HG02938 (cell line): ENCODE data around the gene MPPE1.
"Not testable (repeated sequence)": the region's sequence is repeated elsewhere in the genome, so short reads cannot be mapped to it uniquely, and the experiment has no call there.

Experiments
- ATAC-seq: cut with Tn5 transposase; IDR thresholded peaks from one replicate; pipeline ENCODE4 v1.9.1; 2021; ENCODE audit warnings: mild to moderate bottlenecking, moderate library complexity; ENCODE audit not compliant: unreplicated experiment

MPPE1 gene

GRCh38 chr18:11908182-11909060 lies at the start of gene MPPE1:
Gene MPPE1, minus strand, starts transcription at chr18:11908317. Its CDS starts 11,053 bp downstream, at chr18:11897264.
- ATAC-seq, result peak; percentile 72

DNA sequence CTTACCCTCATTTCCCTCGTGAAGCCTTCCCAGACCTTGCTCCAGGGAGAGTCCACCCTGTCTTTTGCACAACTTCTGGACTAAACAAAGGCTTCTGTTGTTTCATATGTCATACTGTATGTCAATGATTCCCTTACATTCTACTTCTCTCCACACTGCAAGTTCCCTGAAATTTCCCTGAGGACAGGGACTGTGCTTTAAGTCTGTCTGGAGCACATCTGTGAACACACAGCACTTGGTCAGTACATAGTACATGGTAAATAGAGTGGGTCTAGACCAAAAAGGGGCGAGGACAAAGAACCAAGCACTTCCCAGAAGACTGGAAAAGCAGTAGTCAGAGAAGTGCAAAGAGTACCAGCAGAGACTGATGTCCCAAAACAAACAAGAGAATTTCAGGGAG lies 49.5 kb upstream of the MPPE1 start:
- no peak for ATAC-seq

DNA sequence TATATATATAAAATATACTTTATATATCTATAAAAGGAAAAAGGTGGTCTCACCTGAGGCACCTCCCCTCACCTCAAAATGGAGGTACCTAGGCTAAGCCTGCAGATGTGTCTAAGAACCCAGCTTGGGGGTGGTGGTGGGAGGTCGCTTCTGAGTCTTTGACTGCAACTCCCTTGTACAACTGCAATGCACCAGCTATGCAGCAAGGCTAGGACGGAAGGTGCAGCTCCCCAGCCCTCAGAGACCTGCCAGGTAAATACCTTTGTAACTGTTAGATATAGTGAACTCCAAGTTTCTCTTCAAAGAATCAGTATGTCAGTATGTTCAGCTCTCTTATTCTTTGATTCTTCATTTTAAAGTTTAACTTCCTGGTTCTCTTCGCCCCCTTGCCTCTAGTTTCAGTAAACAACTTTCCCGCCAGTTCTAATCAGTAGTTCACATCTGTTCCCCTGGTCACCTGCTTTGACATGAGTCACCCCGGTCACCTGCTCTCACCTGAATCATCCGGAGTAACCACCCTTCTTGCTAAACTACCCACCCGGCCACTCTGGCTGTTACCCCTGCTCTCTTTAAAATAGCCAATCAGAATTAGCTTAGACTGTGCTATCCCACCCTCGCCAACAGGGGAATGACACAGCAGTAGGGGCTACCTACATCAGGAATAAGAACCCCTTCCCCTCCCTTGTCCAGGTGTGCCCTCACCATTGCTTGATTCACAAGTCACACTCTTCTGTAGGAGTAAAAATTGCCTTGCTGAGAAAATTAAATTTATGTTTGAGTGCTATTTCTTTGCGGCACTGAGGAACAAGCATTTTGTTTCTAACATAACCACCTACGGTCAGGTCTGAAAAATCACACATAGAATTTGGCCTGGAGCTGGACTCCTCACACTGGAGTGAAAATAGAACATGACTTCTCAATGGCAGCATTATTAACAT lies 48.5 kb upstream of the MPPE1 start:
- ATAC-seq, result no peak

GRCh38 chr18:11955239-11956029 lies 47.3 kb upstream of the MPPE1 start:
- no peak for ATAC-seq

DNA sequence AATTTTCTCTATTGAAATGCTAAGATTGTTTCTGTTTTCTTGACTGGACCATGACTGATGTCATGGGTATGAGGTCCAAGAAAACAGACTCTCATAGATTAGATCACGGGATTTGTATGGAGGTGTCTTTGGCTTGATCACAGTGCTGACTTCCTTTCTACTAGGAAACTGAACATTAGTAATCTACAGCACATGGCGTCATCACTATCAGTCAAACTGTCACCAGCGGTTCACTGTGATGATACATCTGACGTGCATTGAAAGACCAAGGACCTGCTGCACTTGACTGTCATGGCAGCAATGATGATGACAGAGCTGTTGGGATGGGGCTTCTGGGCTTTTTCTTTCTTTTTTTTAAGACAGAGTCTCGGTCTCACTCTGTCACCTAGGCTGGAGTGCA lies 45.0 kb upstream of the MPPE1 start:
- ATAC-seq, result no peak

DNA sequence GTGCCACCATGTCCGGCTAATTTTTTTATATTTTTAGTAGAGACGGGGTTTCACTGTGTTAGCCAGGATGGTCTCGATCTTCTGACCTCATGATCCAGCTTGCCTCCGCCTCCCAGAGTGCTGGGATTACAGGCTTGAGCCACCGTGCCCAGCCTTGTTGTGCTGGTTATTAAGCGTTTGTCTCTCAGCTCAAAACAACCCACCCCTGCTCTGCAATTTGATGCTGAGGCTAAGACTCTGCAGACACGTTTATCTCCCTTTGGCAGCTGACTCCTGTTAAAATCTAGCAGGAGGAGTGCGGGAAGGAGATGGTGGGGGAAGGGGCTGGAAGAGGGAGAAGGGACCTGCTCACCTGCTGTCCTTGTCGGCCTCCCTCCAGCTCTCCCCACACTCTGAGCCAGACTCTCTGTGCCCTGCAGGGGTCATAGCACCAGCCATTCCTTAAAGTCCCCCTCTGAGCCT lies 43.3 kb upstream of the MPPE1 start:
- ATAC-seq, result no peak

DNA sequence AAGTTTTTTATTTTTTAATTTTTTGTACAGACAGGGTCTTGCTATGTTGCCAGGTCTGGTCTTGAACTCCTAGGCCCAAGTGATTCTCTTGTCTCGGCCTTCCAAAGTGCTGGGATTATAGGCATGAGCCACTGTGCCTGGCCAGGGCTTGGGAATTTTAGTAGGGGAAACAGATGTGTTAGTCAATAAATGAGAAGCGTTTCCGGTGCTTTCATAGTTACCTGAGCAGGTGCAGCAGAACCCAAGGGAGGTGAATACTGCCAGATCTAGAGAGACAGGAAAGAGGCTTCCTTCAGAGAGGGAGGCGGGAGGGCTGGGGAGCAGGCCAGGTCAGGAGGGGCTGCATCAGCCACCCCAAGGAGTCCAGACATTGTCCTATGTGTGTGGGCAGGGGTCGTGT lies 42.7 kb upstream of the MPPE1 start:
- ATAC-seq, result no peak

GRCh38 chr18:11948852-11949523 lies 40.9 kb upstream of the MPPE1 start:
- ATAC-seq, result no peak

DNA sequence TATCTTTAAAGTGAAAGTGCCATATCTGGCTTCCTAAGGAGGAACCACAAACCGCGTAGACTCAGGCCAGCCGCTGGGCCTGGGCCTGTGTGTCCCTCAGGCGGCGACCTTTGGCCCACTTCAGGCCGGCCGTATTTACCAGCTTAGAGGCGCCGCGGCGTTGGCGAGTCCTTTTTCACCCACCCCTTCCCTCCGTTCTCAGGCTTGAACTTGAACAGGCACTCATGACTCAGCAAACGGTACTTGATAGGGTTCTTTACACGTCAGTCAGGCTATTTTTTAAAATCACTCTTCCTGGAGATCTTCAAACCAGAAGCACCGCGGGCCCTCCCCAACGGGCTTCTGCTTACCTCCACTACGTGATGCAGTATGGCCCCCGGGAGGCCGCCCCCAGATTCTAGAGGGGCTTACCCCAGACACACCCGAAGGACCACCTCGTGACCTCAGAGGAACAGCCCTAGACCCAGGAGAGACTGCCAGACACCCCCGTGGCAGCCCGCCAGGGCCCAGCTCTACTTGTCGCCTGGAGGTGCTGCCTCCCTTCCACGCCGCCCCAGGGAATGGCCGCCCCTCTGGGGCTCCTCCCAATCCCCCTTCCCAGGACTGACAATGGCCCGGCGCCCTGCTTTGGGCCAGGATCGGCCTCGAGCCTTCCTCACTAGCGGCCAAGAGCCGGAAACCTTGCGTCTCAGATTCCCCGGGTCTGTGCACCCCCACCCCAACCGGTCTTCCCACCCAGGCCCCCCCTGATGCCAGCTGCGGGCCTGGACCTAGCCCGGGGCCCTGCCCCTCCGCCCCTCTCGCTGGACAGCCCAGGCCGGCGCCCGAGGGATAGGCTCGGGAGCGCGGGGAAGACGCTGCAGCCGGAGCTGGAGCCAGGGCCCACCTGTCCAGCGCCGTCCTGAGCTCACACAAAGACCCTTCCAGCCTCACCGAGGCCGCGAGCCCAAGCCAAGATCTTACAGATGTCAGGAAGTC lies 39.4 kb upstream of the MPPE1 start:
- ATAC-seq, result peak; percentile 87

- ATAC-seq, result peak; percentile 27
These were observed 38.6 kb upstream of the MPPE1 start for GRCh38 chr18:11946756-11947155.

GRCh38 chr18:11945834-11946659 lies 37.9 kb upstream of the MPPE1 start:
- ATAC-seq, result not testable (repeated sequence)

GRCh38 chr18:11944786-11945185 lies 36.7 kb upstream of the MPPE1 start:
- no peak for ATAC-seq

DNA sequence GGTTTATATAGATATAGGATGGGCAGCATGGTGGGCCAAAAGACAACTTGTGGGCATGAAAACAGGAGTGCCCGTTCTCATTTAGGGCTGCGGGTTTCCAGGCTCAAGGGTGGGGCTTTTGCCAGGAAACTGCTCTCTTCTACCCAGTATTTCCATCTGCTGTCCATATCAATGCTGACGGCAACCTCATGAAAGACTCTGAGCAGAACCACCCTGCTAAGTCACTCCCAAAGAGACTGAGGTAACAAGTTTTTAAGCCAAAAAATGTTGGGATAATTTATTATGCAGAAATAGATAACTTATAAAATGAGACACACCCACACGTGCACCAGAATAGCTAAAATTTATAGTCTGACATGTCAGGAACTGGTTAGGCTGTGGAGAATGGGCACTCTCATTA lies 36.1 kb upstream of the MPPE1 start:
- ATAC-seq, result no peak

GRCh38 chr18:11943551-11943950 lies 35.4 kb upstream of the MPPE1 start:
- no peak for ATAC-seq

- no peak for ATAC-seq
These were observed 32.8 kb upstream of the MPPE1 start for GRCh38 chr18:11940956-11941355.

- no peak for ATAC-seq
These were observed 29.9 kb upstream of the MPPE1 start for GRCh38 chr18:11937874-11938478.

- no peak for ATAC-seq
These were observed 24.3 kb upstream of the MPPE1 start for GRCh38 chr18:11932393-11932792.

- ATAC-seq, result no peak
These were observed 19.4 kb upstream of the MPPE1 start for GRCh38 chr18:11927497-11927896.
